GM08714 (cell line): ENCODE results near the gene RPTOR.

ENCODE experiments used
- H3K4me3 ChIP-seq: fragments of 200-500 bp; sonication (Bioruptor generic); 2 replicates; pipeline ENCODE4 v1.5.1; 2014; ENCODE audit warnings: mild to moderate bottlenecking, low read length, inconsistent platforms
- ZNF274 ChIP-seq: IDR thresholded peaks from 2 replicates; pipeline ENCODE4 v1.6.1; 2012; ENCODE audit warnings: mild to moderate bottlenecking, low read depth, low read length

RPTOR gene

DNA sequence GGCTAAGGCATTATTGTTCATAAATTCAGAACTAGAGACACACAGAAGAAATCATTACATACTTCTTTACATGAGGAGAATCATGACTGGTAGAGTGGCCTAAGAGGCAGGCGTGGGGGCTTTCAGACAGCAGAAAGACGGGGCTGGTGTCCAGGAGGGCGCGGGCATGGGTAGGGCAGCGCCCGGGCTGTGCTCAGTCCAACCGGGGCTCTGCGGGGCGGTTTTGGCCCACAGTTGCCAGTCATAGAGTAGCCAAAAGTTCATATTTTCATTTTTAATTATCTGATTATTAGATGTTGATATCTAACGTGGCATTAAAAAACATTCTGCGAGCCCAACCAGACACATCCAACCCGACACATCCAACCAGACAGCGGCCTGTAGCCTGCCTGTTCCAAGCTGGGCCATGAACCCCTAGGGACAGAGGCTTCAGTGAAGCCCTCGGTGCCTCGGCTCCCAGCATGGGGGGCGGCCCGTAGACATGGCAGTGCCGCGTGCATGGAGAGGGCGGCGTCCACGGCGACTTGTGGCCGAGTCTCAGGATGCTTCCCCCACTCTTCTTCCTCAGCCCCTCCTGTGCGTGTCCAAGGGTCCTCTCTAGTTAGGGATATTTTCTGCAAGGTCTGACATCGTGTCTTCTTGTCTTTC lies 284.7 kb downstream of the RPTOR start:
- H3K4me3 ChIP-seq: no peak overlapping the region
- no peak for TF ChIP-seq ZNF274

DNA sequence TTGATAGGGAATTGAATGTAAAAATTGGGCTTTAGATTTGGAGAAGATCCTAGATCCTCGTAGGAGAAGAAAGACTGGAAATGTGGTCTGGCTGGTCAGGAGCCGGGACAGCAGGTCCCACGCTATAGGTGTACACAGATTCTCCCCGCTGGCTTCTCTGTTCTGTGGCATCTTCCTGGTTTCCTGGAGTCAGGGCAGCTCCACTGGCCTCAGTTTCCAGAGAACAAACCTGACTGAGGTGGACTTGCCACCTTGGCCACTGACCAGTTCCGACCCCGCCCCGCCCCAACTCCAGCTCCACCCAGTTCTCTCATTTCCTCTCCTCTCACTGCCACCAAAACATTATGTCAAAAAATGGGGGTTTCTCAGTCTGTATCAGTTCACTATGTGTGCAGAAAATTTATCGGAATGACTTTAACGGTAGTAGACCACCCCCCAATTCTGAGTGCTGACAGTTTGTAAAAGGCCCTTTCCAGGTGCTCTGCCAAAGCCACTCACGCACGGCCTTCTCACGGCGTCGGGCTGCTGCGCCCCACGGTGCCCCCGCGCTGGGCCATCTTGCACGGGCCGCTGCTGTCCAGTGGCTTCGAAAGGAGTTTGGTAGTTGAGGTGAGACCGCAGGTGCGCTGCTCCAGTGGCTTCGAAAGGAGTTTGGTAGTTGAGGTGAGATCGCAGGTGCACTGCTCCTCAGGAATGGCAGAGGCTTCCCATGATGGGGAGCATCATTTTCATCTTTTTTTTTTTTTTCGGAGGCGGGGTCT lies 285.6 kb downstream of the RPTOR start:
- TF ChIP-seq ZNF274: no peak
- no peak overlapping the region for H3K4me3 ChIP-seq

DNA sequence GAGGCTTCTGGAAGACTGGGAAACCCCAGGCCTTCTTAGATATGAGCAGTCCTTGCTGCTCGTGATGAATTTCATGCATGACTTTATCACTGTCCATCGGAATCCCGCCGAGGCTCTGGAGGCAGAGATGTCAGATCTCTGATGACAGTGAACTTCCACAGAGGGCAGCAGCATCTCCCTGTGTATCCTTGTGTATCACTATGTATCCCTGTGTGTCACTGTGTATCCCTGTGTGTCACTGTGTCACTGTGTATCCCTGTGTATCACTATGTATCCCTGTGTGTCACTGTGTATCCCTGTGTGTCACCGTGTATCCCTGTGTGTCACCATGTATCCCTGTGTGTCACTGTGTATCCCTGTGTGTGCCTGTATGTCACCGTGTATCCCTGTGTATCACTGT lies 286.9 kb downstream of the RPTOR start:
- TF ChIP-seq ZNF274: no peak
- no peak overlapping the region for H3K4me3 ChIP-seq

DNA sequence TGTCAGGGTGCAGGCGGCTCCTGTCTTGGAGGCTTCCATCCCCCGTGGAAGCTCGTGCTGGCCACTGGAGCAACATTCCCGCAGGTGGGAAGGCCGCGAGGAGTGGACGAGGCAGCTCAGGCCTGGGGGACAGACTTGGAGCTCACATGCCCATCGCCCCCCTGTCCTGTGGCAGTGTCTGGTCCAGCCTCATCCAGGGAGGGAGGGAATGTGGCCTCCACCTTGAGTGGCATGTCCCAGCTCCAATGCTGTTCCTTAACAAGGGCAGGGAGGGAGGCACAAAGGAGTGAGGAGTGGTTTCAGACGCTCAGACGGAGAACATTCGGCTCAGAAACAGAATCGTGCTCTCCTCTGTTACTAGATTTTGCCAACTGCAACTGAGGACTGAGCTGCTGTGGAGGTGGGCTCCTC lies 287.6 kb downstream of the RPTOR start:
- peak overlapping the region; percentile 30; the same call in 1 of the 2 replicates for H3K4me3 ChIP-seq
- TF ChIP-seq ZNF274: no peak

DNA sequence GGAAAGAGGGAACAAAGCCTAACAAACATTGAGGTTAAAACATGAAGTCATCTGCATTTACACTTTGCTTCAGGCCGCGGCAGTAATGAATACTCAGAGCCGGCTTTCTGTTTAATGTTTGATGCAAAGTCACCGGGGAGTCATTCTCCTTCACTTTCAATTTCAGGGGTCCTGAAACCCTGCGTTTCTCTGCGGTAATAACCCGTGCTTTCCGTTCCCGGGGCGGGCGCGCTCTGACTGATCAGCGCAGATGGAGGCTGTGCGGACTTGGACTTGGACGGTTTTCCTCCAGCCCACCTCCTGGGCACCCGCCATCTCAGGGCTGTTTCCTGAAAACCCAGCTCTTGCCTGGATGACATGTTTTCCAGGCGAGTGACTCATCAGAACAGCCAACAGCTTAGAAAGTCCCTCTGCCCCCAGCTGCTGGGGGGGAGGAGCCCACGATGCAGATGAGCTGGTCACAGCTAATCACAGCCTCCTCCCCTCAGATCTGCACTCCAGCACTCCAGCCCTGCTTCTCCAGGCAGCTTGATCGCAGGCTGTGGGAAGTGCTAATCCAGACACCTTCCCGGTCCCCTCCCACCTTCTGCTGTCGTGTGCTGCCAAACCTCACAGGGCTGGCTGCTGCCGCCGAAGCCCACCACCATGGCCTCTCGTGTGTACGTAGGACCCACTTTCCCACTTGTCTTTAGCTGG lies 288.4 kb downstream of the RPTOR start:
- H3K4me3 ChIP-seq: peak overlapping the region; percentile 38; the same call in 1 of the 2 replicates
- TF ChIP-seq ZNF274: no peak

DNA sequence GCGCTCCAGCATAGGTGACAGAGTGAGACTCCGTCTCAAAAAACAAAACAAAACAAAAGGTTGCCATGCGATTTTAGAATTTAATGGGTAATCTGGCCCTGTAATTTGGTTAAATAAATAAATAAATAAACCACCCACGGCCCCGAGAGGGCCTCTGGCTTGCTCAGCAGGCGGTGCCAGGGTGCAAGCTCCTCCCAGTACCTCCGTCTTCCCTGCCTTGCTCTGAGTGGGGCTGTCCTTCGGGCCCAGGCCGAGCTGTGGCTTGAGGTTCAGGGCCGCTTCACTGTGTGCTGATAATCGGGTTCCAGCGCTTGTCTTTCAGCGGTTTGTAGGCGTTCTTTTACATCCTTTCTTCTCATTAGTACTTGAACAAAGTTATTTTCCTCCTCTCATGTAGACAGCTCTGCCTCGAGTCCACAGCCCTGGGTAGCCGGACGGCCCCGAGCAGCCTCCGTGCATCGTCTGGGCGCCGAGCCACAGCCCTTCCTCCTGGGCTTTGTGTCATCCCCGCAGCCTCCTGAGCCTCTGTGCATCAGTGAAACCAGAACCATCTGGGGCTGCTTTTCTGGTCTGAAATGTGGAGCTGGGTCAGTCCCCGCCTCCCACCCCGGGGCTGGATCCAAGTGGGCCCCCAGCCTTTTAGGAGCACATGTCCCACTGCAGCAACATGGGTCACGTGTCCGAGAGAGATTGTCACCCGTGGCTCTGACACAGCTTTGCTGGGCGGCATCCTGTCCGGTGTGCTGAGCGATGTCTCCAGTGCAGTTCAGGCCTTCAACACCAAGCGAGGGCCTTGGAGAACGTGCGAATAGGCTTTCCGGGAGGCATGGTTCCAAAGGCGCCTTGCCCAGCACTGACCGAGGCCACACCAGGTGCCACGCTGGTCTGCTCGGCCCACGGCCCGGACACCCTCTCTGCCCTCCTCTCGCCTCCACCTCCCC lies 289.6 kb downstream of the RPTOR start:
- H3K4me3 ChIP-seq: no peak overlapping the region
- TF ChIP-seq ZNF274: no peak

DNA sequence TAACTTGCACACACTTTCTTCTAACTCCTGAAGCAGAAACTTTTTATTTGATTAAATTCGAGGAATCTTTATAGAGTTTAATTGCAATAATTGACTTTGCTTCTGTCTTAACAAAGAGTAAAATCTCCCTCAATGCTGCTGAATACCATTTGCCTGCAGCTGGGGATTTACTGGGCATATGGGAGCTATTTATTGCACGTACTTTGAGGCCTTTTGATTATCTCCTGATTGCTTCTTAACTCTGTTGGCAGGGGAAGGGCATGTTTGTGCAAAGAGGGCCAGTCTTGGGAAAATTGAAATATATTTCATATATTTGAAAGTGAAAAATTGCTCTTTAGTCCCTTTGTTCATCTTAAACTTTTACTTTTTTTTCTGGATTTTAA lies 290.2 kb downstream of the RPTOR start:
- H3K4me3 ChIP-seq: no peak overlapping the region
- no peak for TF ChIP-seq ZNF274

DNA sequence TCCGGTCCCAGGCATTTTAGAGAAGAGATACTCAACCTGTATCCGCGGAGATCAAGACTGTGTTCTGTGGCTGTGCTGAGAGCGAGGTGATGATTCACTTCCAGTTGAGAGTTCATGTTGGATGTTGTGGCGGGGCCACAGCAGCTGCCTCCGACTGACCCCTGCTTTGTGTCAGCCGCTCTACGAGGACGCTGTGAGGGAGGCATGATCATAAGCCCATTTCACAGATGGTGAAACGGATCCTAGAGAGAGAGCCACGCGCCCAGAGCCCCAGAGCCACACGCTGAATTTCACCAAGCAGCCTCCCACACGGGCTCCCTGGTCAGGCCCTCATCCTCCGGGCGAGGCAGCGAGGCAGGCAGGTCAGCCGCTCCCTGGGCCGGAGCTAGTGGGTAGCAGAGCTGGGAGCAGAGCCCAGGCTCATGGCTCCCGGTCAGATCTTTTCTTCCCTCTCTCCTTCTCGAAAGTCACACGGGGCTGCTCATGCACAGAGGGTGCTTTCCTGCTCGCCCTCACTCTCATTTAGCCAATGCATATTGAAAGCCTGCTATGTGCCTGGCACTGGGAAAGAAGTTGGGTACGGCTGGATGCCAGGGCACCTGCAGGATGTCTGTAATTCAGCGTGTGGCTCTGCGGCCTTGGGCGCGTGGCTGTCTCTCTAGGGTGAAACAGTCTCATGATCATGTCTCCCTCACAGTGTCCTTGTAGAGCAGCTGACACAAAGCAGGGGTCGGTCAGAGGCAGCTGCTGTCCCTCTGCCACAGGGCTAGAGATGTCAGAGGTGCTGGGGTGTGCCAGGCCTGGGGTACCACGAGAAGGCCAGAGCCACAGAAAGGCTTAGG lies 291.4 kb downstream of the RPTOR start:
- no peak overlapping the region for H3K4me3 ChIP-seq
- no peak for TF ChIP-seq ZNF274

DNA sequence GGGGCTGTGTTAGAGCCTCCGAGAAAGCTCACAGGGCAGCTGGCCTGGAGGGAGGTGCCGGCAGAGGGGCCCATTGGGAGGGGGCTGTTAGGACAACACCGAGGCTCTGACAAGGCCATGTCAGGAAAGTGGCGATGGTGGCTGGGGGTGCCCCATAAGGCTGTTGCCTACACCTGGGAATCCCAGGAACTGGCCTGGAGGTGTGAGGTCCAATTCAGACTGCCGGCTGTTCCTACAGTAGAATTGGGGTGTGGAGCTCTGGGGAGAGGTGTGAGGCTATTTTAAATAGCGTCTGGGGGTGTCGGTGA lies 292.0 kb downstream of the RPTOR start:
- H3K4me3 ChIP-seq: no peak overlapping the region
- no peak for TF ChIP-seq ZNF274

DNA sequence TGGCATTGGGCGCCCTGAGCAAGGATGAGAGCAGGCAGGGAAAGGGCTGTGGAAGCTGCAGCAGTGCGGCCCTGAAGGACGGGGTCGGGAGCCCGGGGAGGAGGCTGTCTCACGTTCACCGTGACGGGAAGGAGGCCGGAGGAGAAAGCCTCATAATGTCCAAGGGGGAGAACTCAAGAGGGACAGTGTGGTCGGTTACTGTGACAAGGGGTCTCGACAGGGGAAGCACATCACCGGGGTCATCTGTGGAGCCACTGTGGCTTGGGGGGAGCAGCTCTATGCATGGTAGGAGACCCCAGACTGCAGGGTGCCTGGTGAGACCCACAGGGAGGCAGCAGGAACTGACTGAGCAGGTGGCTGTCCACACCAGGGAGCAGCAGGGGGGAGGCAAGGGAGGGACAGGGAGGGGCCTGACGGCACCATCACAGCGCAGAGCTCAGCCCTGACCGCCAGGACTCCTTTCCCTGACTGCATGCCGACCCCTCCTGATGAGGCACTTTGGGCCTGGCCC lies 292.4 kb downstream of the RPTOR start:
- no peak overlapping the region for H3K4me3 ChIP-seq
- no peak for TF ChIP-seq ZNF274

DNA sequence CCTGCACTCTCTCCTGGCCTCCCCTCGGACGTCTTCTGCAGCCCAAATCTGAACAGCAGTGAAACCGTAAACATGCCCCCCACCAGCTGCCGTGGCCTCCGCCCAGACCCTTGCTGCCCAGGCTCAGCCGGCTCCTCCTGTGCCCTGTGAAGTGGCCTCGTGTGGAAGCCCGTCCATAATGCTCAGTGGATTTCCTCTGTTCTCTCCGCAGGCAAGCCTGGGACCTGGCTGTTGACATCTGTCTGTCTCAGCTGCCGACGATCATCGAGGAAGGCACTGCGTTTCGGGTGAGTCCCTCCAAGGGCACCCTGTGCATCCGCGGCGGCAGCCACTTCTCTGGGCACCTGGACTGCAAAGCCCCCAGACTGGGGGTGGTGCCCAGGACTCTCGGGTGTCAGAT lies 293.1 kb downstream of the RPTOR start:
- no peak for TF ChIP-seq ZNF274
- H3K4me3 ChIP-seq: no peak overlapping the region

DNA sequence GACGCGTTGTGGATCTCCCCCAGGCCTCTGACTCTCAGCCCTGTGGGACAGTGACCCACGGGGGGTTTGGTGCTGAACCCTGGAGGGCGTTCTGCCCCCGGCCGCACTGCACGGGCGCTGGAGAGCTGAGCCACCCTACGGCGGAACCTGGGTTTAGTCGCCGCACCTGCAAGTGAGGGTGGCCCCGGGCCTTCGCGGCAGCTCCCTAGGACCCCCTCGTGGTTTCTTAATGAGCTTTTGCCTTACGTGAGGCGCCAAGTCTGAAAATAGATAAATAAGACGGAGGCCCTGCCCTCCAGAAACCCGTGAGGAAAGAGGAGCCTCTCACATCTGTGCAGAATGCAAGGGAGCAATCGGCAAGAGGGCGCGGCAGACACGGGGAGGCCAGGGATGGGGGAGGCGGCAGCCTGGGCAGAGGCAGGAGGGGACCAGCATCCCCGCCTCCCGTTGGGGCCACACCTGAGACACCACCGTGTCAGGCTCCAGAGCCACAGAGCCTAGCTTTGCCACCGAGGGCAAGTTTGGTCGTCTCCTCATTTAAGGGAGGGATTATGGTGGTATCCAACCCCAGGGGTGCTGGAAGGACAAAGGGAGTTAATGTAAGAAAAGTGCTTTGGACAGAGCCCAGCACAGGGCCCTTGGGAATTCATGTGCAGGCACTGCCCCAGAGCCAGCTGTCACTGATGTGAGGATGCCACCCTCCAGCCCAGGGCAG lies 293.8 kb downstream of the RPTOR start:
- H3K4me3 ChIP-seq: no peak overlapping the region
- no peak for TF ChIP-seq ZNF274

DNA sequence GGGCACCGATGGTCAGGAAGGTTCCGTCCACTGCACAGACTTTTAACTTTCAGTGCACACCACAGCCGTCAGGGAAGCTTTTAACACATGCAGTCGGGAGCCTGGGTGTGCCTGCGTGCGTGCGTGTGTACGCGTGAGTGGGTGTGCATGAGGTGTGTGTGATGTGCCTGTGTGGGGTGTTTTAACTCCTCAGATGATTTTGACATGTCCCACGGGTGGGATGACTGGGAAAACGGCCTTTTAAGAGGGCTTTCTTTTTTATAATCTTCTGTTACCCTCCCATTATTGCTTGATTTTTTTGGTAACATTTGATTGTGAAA lies 294.3 kb downstream of the RPTOR start:
- no peak overlapping the region for H3K4me3 ChIP-seq
- no peak for TF ChIP-seq ZNF274

DNA sequence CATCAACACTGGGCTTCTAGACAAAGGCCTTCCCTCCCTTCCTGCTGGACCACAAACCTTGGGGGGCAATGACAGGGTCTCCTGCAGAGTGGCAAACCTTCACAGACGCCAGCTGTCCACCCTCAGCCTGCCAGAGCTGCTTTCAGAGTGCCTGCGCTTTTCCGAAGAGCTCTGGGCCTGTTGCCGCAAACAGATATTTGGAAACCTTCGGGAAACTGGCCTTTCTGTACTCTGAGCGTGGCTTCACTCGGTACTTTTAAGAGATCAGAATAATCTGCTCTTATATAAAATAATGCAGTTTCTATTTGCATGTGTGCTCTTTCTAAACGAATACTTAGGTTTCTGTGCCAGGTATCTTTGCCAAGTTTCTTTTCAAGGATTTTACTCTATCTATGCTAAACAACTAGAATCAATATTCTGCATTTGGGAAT lies 294.9 kb downstream of the RPTOR start:
- TF ChIP-seq ZNF274: no peak
- H3K4me3 ChIP-seq: no peak overlapping the region
